Measurements from ENCODE around the gene TSC22D2.

GRCh38 chr3:150443331-150443741, 35.2 kb downstream of the TSC22D2 start:
- TF ChIP-seq CTCF (IDR thresholded peaks at IDR 0.05; ENCODE audit: low read depth, low read length, poor library complexity, severe bottlenecking): no peak
- TF ChIP-seq EZH2phosphoT487 (IDR thresholded peaks at IDR 0.05; ENCODE audit: borderline replicate concordance, low read length): no peak

Data from DOHH2 (cell line).